CD1c-positive myeloid dendritic cell (primary cell): ENCODE data around the gene CCDC33.

Source experiments
- DNase-seq: peaks from one replicate; pipeline ENCODE4 v3.0.0-alpha.2; 2016; ENCODE audit errors: extremely low spot score

Gene CCDC33

GRCh38 chr15:74311734-74312444 lies 75.8 kb downstream of the CCDC33 start:
- DNase-seq, result no peak

GRCh38 chr15:74312445-74313007 lies 76.4 kb downstream of the CCDC33 start:
- no peak for DNase-seq

GRCh38 chr15:74313889-74314288 lies 77.8 kb downstream of the CCDC33 start:
- no peak for DNase-seq

- no peak for DNase-seq
These were observed 78.8 kb downstream of the CCDC33 start for GRCh38 chr15:74314795-74315438.

- no peak for DNase-seq
These were observed 79.5 kb downstream of the CCDC33 start for GRCh38 chr15:74315626-74316025.

- no peak for DNase-seq
These were observed 80.0 kb downstream of the CCDC33 start for GRCh38 chr15:74316141-74316540.

- DNase-seq, result no peak
These were observed 81.8 kb downstream of the CCDC33 start for GRCh38 chr15:74317820-74318375.

- no peak for DNase-seq
These were observed 82.4 kb downstream of the CCDC33 start for GRCh38 chr15:74318376-74319137.

- no peak for DNase-seq
These were observed 83.0 kb downstream of the CCDC33 start for GRCh38 chr15:74319138-74319460.

- peak; percentile 9 for DNase-seq
These were observed 83.6 kb downstream of the CCDC33 start for GRCh38 chr15:74319596-74320351.

- peak; percentile 21 for DNase-seq
These were observed 84.5 kb downstream of the CCDC33 start for GRCh38 chr15:74320352-74321247.

- peak; percentile 55 for DNase-seq
These were observed 86.5 kb downstream of the CCDC33 start for GRCh38 chr15:74322558-74323180.

- no peak for DNase-seq
These were observed 88.6 kb downstream of the CCDC33 start for GRCh38 chr15:74324714-74325113.

- DNase-seq, result no peak
These were observed 90.6 kb downstream of the CCDC33 start for GRCh38 chr15:74326746-74327145.

GRCh38 chr15:74327756-74328155 lies 91.6 kb downstream of the CCDC33 start:
- no peak for DNase-seq

GRCh38 chr15:74328331-74329056 lies 92.4 kb downstream of the CCDC33 start:
- no peak for DNase-seq

- no peak for DNase-seq
These were observed 94.8 kb downstream of the CCDC33 start for GRCh38 chr15:74330861-74331408.

- DNase-seq, result no peak
These were observed 95.9 kb downstream of the CCDC33 start for GRCh38 chr15:74332011-74332410.

GRCh38 chr15:74332611-74333010 lies 96.5 kb downstream of the CCDC33 start:
- DNase-seq, result no peak
